ENCODE results near the gene IL1RN.

The IL1RN gene

GRCh38 chr2:113173542-113174375, 46.4 kb downstream of the IL1RN start, which contains the start of gene PSD4:
Gene PSD4, plus strand, starts transcription at chr2:113173971. Its CDS starts 8,486 bp downstream, at chr2:113182457.
- no peak within 1 kb of the TSS for H3K4me3 ChIP-seq (ENCODE audit: low read depth, low read length)

GRCh38 chr2:113174376-113174750, 47.0 kb downstream of the IL1RN start:
- no peak overlapping the region for H3K4me3 ChIP-seq (ENCODE audit: low read depth, low read length)

- no peak overlapping the region for H3K4me3 ChIP-seq (ENCODE audit: low read depth, low read length)
Measured at GRCh38 chr2:113175042-113175628, 47.7 kb downstream of the IL1RN start.

- H3K4me3 ChIP-seq (ENCODE audit: low read depth, low read length) = no peak overlapping the region
Measured at GRCh38 chr2:113175736-113176695, 48.6 kb downstream of the IL1RN start.

GRCh38 chr2:113176696-113177355, 49.4 kb downstream of the IL1RN start:
- H3K4me3 ChIP-seq (ENCODE audit: low read depth, low read length) = no peak overlapping the region

GRCh38 chr2:113178069-113178746, 50.8 kb downstream of the IL1RN start:
- H3K4me3 ChIP-seq (ENCODE audit: low read depth, low read length) = no peak overlapping the region

- H3K4me3 ChIP-seq (ENCODE audit: low read depth, low read length) = no peak overlapping the region
Measured at GRCh38 chr2:113178891-113179290, 51.5 kb downstream of the IL1RN start.

GRCh38 chr2:113179446-113180045, 52.1 kb downstream of the IL1RN start:
- H3K4me3 ChIP-seq (ENCODE audit: low read depth, low read length) = no peak overlapping the region

- no peak overlapping the region for H3K4me3 ChIP-seq (ENCODE audit: low read depth, low read length)
Measured at GRCh38 chr2:113180131-113180946, 52.9 kb downstream of the IL1RN start.

GRCh38 chr2:113181258-113182051, 54.1 kb downstream of the IL1RN start:
- H3K4me3 ChIP-seq (ENCODE audit: low read depth, low read length) = no peak overlapping the region

- no peak overlapping the region for H3K4me3 ChIP-seq (ENCODE audit: low read depth, low read length)
Measured at GRCh38 chr2:113182471-113183260, 55.3 kb downstream of the IL1RN start.

- H3K4me3 ChIP-seq (ENCODE audit: low read depth, low read length) = no peak overlapping the region
Measured at GRCh38 chr2:113183264-113183663, 55.9 kb downstream of the IL1RN start.
